RWPE2 (cell line): ENCODE measurements around the gene ZEB2.

ENCODE experiments used
- ATAC-seq: fragments of 200-7000 bp; cut with Tn5 transposase; 3 replicates; pipeline ENCODE4 v1.9.1; 2021; ENCODE audit warnings: low read depth
- DNase-seq: peaks from one replicate; pipeline ENCODE4 v3.0.0-alpha.2; 2020; ENCODE audit warnings: low spot score
- H3K27ac ChIP-seq: fragments of 450-650 bp; 2 replicates; pipeline ENCODE4 v1.5.1; 2017; ENCODE audit warnings: mild to moderate bottlenecking; ENCODE audit not compliant: poor library complexity, severe bottlenecking
- H3K27me3 ChIP-seq: fragments of 250-450 bp; sonication (Bioruptor Pico); 2 replicates; pipeline ENCODE4 v1.5.1; 2021; ENCODE audit warnings: mild to moderate bottlenecking, moderate library complexity; ENCODE audit not compliant: insufficient read depth, poor library complexity, severe bottlenecking
- H3K36me3 ChIP-seq: fragments of 250-450 bp; sonication (Bioruptor Pico); 2 replicates; pipeline ENCODE4 v1.5.1; 2020; ENCODE audit warnings: low read depth, mild to moderate bottlenecking, moderate library complexity
- H3K4me1 ChIP-seq: fragments of 250-450 bp; sonication (Bioruptor Pico); 2 replicates; pipeline ENCODE4 v1.5.1; 2021; ENCODE audit warnings: mild to moderate bottlenecking, moderate library complexity; ENCODE audit not compliant: insufficient read depth, poor library complexity, severe bottlenecking
- H3K4me3 ChIP-seq: fragments of 250-450 bp; sonication (Bioruptor Pico); 2 replicates; pipeline ENCODE4 v1.5.1; 2021; ENCODE audit warnings: mild to moderate bottlenecking, moderate library complexity; ENCODE audit not compliant: severe bottlenecking
- H3K9me3 ChIP-seq: fragments of 250-450 bp; sonication (Bioruptor Pico); 2 replicates; pipeline ENCODE4 v1.5.1; 2021; ENCODE audit warnings: mild to moderate bottlenecking, moderate library complexity; ENCODE audit not compliant: severe bottlenecking
- TF ChIP-seq, protein P1 (sequence below): fragments of 450-650 bp; IDR thresholded peaks from one replicate; pipeline ENCODE4 v1.5.1; 2017; ENCODE audit warnings: mild to moderate bottlenecking, moderate library complexity; ENCODE audit not compliant: poor library complexity, severe bottlenecking

The ZEB2 gene

DNA sequence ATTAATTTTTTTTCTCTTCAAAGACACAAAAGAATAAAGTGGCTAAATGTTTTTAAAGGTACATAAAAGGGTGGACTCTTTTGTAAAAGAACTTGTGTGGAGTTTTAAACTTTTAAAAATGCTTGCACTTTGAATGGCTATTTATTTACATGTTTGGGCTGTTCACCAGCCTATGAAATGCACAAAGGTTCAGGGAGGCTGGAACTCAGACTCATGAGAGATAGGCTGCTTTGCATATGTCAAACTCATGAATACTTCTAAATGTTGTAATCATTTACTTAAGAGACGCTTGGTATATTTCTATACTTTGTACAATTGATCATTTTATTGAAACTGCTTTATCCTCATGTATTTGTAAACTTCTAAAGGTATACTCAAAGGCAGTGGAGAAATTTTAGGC, 79.9 kb downstream of the ZEB2 start:
- DNase-seq (no peak), ATAC-seq (no peak)
- Histone ChIP-seq H3K4me3 (no peak overlapping the region), H3K27ac (no peak overlapping the region), H3K36me3 (no peaks in the 10 kb centered on the region), H3K27me3 (no peaks in the 10 kb centered on the region), H3K4me1 (peaks cover 7% of the 10 kb centered on the region), H3K9me3 (no peaks in the 10 kb centered on the region)
- TF ChIP-seq, protein P1, sequence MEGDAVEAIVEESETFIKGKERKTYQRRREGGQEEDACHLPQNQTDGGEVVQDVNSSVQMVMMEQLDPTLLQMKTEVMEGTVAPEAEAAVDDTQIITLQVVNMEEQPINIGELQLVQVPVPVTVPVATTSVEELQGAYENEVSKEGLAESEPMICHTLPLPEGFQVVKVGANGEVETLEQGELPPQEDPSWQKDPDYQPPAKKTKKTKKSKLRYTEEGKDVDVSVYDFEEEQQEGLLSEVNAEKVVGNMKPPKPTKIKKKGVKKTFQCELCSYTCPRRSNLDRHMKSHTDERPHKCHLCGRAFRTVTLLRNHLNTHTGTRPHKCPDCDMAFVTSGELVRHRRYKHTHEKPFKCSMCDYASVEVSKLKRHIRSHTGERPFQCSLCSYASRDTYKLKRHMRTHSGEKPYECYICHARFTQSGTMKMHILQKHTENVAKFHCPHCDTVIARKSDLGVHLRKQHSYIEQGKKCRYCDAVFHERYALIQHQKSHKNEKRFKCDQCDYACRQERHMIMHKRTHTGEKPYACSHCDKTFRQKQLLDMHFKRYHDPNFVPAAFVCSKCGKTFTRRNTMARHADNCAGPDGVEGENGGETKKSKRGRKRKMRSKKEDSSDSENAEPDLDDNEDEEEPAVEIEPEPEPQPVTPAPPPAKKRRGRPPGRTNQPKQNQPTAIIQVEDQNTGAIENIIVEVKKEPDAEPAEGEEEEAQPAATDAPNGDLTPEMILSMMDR: no peak

DNA sequence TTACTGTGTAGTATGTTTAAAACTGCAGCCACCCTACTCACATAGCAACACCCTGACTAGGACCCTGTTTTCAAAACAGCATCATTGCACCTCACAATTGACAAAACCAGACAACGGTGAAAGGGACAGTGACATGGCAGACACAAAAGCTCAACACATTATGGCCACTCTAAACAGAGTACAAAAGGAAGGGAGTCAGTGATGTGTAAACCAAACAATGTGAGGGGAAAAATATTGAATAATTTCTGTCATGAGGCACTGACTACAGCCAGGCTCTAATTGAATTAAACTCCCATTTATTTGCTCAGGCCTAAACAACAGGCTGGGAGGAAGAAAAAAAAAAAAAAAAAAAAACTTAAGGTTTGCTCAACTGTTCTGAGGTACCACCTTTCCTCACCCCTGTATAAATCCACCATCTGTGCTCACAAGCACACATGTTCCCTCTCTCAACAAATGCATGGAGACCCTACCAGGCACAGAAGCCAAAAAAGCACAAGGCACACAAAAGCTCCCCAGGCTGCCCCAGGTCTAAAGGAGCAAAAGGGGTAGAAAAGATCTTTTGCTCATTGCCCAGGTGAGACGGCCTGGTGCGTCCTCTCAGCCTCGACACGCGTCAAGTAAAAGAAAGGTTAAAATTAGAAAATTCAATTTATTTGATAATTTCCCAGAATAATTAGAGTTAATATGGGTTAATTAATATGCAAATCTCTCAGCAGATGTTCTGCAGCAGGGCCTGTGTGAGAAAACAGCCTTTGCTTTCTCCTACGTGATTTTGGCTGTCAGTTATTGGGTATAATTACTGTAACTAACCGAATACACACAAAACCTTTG, 80.9 kb downstream of the ZEB2 start:
- ATAC-seq (no peak), DNase-seq (no peak)
- no peak overlapping the region for H3K4me3 ChIP-seq
- TF ChIP-seq, protein P1: no peak
- no peaks in the 10 kb centered on the region for H3K9me3 ChIP-seq
- H3K27me3 ChIP-seq: no peaks in the 10 kb centered on the region
- H3K36me3 ChIP-seq: no peaks in the 10 kb centered on the region
- peaks cover 7% of the 10 kb centered on the region for H3K4me1 ChIP-seq
- H3K27ac ChIP-seq: no peak overlapping the region

DNA sequence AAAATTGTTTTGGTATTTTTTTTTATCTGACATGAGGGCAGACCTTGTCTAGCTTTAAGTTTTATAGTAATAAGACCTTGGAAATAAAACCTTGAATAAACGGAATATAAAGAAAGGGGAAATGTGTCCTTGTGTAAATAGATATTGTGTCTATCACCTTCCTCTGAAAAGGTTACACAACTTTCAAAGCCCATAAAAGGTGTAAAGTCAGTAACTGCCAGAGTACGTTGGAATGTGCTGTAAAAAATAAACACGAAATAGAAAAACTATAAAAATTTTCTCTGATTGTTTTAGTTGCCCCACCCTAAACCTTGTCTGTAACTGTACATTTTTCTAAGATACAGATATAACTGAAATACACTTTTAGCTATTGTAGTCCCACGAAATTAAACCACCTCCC, 82.3 kb downstream of the ZEB2 start:
- no peaks in the 10 kb centered on the region for H3K36me3 ChIP-seq
- no peaks in the 10 kb centered on the region for H3K9me3 ChIP-seq
- H3K4me3 ChIP-seq: no peak overlapping the region
- TF ChIP-seq, protein P1: no peak
- ATAC-seq (peak; percentile 65; the same call in 2 of the 3 replicates), DNase-seq (no peak)
- no peak overlapping the region for H3K27ac ChIP-seq
- H3K4me1 ChIP-seq: peaks cover 7% of the 10 kb centered on the region
- H3K27me3 ChIP-seq: no peaks in the 10 kb centered on the region

DNA sequence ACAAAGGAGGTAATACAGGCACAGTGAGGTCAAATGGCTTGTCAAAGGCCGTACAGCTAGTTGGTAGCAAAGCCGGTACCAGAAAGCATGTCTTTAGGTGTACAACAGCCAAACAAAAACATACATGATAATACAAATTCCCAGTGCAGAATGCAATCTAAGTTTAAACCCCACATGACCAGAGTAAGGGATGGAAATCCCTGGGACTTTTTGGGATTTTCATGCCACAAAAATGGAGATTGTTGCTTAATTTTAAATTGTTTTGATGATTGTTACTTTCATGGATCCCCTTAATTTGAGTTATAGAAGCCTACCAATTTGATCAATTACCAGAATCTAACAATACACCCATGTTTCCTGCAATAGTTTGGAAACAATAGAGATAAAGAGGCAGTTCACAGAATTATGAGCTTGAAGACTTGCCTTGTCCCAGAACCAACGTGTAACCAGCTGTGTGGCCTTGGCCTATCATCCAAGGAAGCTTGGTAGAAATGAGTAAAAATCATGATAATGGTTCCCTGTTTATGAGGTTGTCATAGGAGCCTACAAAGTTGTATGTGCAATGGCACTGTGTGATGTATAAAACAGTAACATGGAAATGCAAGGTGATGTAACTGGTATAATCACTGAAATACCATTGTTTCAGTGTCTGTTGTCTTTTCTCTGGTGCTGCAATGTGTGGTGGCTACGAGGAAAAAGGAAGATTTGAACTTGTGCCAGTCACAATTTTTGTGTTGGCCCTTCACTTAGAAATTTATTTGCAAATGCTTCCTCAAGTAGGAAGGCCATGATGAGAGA, 85.3 kb downstream of the ZEB2 start:
- no peaks in the 10 kb centered on the region for H3K27me3 ChIP-seq
- no peaks in the 10 kb centered on the region for H3K36me3 ChIP-seq
- ATAC-seq: no peak
- peaks cover 7% of the 10 kb centered on the region for H3K4me1 ChIP-seq
- TF ChIP-seq, protein P1: no peak
- no peaks in the 10 kb centered on the region for H3K9me3 ChIP-seq
- no peak for DNase-seq
- no peak overlapping the region for H3K4me3 ChIP-seq
- no peak overlapping the region for H3K27ac ChIP-seq
